ENCODE measurements around the gene ITGA11.

The ITGA11 gene

DNA sequence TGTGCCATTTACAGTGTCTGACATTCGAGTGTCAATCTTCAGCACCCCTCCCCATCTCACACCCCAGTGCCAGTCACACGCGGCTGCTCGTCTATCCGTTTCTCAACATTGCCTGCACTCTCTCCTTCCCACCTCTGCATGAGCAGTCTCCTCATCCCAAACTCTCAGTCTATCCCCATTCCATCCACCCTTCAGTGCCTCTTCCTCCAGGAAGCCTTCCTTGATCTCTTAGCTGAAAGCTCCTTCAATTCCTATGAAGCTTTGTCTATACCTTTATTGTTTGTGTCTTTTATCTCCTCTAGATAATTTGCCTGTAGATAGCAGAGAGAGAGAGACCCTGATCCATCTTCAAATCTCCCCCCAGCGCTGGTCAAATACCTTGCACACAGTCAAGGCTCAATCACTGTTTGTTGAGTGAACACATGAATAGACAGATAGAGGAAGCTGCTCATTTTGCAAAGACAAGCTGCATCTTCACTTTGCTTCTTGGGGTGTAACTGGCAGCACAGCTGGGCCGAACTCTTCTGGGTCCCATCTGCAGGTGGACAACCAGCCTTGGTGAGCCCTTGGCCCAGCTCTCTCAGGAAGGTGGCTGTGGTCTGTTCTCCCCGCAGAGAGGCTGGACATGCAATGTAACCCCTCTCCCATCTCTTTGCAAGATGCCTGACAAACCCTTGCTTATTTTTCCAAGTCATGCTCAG lies 52.8 kb downstream of the ITGA11 start:
- peak; percentile 36 for DNase-seq (ENCODE audit: low spot score)
- Histone ChIP-seq H3K4me3 (no peak overlapping the region), H3K27ac (no peak overlapping the region)
- TF ChIP-seq CTCF (IDR thresholded peaks at IDR 0.05), result no peak

DNA sequence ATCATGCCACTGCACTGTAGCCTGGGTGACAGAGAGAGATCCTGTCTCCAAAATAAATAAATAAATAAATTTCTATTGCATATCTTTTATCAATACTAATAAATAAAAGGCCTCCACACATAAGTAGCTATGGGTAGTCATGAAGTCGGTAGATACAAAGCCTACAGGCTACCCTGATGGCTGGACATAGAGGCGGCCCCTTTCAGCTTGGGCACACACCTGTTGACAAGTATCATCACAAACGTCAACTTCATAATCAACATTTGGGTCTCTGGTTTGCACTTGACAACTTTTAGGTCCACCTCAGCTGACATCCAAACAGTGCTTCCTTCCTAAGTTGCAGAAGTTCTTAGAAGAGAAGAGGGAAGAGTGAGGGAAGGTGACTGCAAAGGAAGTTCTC lies 53.4 kb downstream of the ITGA11 start:
- Histone ChIP-seq H3K4me3 (no peak overlapping the region), H3K27ac (no peak overlapping the region)
- no peak for TF ChIP-seq CTCF (IDR thresholded peaks at IDR 0.05)
- no peak for DNase-seq (ENCODE audit: low spot score)

DNA sequence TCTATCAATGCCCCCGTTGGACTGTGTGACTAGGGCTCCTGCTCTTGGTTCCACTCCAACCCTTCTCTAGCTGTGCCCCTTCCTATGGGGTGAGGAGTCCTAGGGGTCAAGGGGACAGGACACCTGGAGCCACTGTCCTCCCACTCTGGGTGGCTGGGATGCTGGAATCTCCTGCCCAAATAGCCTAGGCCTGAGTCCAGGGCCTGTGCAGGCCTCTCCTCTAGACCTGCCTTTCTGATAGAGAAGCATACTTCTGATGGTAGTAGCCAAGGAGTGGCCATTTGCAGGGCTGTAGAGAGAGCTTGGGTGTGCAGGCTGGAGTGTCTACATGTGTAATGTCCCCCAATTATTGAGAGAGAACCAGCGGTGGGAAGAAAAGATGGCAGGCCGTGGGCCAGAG lies 54.2 kb downstream of the ITGA11 start:
- no peak for TF ChIP-seq CTCF (IDR thresholded peaks at IDR 0.05)
- Histone ChIP-seq H3K4me3 (no peak overlapping the region), H3K27ac (no peak overlapping the region)
- peak; percentile 41 for DNase-seq (ENCODE audit: low spot score)

DNA sequence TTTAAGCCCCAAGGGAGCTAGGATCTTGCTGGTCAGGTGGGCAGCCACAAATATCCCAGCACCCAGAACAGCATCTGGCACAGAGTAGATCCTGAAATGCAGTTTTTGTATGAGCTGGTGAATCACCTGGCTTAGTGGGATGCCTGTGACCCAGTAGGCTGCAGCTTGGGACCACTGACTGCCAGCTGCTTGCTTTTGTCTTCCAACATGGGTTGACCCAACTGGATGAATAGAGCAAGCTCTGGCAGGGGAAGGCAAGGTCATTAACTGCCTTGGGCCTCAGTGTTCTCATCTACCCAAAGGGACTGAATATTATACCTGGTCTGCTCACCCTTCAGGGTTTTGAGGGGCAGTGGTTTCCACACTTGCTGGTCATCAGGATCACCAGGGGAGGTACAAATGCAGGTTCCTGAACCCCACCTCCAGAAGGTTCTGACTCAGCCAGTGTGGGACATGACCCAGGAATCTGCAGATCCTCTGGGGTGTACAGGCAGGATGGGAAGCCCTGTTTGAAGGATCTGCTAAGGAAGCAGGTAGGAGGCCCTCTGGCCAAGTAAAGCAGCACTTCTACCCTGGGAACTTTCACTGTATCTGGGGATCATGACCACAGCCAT lies 55.4 kb downstream of the ITGA11 start:
- no peak overlapping the region for H3K4me3 ChIP-seq
- H3K27ac ChIP-seq, result no peak overlapping the region
- TF ChIP-seq CTCF (IDR thresholded peaks at IDR 0.05), result no peak
- peak; percentile 66 for DNase-seq (ENCODE audit: low spot score)

- TF ChIP-seq CTCF (IDR thresholded peaks at IDR 0.05), result no peak
Observed at GRCh38 chr15:68375716-68376220, 56.2 kb downstream of the ITGA11 start.

GRCh38 chr15:68375191-68375631 lies 56.8 kb downstream of the ITGA11 start:
- no peak for TF ChIP-seq CTCF (IDR thresholded peaks at IDR 0.05)
- no peak overlapping the region for H3K27ac ChIP-seq
- peak; percentile 64 for DNase-seq (ENCODE audit: low spot score)
- H3K4me3 ChIP-seq, result no peak overlapping the region

More at GRCh38 chr15:68375716-68376220, 56.2 kb downstream of the ITGA11 start:
- peak; percentile 35 for DNase-seq (ENCODE audit: low spot score)
- Histone ChIP-seq H3K27ac (no peak overlapping the region), H3K4me3 (no peak overlapping the region)
